ENCODE results near the gene SLC31A2.
"Not testable (repeated sequence)": the region's sequence is repeated elsewhere in the genome, so short reads cannot be mapped to it uniquely, and the experiment has no call there.

The SLC31A2 gene, protein sequence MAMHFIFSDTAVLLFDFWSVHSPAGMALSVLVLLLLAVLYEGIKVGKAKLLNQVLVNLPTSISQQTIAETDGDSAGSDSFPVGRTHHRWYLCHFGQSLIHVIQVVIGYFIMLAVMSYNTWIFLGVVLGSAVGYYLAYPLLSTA

DNA sequence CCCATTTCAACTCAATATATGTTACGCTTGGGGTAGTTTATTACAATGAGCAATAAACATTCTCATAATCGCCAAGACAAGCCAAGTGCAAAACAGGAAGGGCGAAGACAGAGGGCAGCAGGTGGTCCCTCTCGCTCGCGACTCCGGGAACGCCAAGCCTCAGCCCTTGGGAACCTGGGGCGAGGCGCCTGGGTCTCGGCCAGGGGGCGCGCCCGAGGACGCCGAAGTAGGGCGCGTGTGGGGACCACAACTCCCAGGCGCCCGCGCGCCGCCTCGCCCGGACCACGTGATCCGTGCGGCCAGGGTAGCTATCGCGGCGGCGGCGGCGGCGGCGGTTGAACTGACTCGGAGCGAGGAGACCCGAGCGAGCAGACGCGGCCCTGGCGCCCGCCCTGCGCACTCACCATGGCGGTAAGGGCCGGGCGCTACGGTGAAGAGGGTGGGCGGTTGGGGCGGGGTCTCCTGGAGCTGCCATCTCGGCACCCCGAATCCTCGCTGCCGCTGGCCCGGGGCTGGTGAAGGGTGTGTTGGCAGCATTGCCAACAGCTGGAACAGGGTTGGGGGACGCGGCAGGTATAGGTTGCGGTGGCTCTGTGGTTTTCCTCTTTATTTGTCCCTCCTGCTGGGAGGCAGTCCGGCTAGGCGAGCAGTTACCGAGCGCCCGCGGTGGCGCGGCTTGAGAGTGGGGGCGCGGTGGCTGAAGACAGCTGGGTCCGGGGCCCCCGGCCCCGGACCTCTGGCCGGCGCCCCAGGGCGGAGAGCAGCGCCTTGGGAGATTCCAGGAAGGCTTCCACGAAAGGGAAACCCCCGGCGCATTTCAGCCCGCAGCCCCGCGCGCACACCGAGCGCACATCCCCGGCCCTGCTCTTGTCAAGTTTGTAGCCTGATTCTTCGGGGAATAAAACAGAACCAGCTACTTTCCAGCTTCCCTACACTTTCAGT, at the start of gene SLC31A2:
Gene SLC31A2, plus strand, starts transcription at position 338 of the 942 bp plus-strand sequence. Its CDS starts 68 bp downstream, at position 406.
- DNase-seq = peak; percentile 92

DNA sequence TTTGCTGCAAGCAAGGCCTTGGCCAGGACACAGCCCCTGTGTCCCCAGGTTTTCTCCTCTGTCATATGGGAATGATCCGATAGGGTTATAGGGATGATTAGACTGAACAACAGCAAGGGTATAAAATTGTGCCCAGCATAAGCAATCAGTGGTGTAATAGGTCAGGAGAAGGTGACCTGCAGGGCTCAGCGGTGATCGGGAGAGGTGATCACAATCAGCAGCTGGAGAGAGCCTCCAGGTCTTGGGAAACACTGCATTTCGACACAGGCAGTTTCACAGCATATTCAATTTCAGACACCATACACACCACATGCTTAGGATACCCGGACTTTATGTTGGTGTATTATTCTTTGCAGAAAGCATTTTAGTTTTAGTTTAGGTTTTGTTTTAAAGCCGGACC, 45.5 kb upstream of the SLC31A2 start:
- DNase-seq = not testable (repeated sequence)

- DNase-seq = not testable (repeated sequence)
Observed at GRCh38 chr9:113111065-113111951, 39.5 kb upstream of the SLC31A2 start.

- DNase-seq = not testable (repeated sequence)
Observed at GRCh38 chr9:113112706-113113510, 37.9 kb upstream of the SLC31A2 start.

DNA sequence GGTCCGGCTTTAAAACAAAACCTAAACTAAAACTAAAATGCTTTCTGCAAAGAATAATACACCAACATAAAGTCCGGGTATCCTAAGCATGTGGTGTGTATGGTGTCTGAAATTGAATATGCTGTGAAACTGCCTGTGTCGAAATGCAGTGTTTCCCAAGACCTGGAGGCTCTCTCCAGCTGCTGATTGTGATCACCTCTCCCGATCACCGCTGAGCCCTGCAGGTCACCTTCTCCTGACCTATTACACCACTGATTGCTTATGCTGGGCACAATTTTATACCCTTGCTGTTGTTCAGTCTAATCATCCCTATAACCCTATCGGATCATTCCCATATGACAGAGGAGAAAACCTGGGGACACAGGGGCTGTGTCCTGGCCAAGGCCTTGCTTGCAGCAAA, 32.0 kb upstream of the SLC31A2 start:
- DNase-seq = not testable (repeated sequence)

DNA sequence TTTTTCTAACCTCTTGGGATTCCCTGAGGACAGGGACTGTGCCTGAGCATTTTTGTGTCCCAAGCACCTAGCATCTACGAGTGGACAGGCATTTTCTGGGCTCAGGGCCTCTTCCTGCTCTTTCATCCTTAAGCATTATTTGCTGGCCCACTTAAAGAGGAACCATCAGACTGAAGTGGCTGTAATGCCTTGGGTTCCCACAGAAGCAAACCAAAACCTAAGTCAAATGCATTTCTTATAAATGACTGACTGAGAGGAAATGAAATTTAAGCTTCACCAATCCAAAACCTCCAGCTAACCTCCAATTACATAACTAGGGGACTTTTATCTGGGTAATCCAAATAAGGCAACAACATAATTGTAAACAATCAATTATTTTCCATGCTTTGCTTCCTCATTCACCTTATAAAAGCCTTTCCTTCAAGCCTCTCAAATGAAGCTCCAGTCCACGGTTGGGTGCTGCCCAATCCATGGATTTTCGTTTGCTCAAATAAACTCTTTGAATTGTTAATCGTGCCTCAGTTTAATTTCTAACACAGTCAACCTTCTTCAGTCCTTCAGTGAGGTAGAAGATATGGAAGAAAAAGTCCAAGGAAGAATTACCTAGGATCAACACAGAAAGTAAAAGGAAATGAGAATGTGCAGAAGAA, 25.3 kb upstream of the SLC31A2 start:
- no peak for DNase-seq

GRCh38 chr9:113129466-113129865, 21.3 kb upstream of the SLC31A2 start:
- no peak for DNase-seq

DNA sequence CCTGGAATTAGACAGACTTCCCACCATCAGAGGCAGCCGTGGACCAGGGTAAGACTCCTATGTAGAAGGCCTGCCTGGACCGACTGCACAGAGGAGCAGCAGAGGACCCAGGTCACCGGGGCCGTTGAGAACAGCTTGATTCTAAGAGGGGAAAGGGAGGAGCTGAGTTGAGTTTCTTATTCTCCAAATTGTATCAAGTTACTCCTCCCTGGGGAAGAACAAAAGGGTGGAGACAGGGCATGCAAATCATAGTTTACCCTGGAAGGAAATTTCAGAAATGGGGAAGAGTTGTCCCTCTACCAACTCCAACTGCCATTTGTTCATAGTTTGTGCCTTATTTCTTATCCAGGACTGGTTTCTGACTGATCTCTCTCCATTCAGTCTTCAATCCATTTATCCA, 20.9 kb upstream of the SLC31A2 start:
- no peak for DNase-seq

DNA sequence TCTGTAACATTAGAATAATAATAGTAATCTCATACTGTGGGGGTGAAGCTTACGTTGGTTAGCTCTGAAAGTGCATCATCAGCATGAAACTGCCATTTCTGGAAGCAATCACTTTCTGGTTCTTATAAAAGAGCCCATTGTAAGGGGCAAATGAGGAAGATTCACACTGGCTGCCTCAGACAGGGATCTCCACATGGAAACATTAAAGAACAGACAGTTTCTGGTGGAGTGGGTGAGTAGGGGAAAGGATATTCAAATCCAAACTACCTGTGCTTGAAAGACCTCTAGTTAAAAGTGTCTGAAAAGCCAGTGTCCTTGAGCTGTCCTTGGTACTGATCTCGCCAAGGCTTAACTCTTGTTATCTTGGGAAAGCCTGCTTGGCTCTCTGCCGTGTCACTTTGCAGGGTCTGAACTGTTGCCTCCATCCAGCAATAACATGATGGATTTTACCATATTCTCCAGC, 19.1 kb upstream of the SLC31A2 start:
- DNase-seq = no peak

DNA sequence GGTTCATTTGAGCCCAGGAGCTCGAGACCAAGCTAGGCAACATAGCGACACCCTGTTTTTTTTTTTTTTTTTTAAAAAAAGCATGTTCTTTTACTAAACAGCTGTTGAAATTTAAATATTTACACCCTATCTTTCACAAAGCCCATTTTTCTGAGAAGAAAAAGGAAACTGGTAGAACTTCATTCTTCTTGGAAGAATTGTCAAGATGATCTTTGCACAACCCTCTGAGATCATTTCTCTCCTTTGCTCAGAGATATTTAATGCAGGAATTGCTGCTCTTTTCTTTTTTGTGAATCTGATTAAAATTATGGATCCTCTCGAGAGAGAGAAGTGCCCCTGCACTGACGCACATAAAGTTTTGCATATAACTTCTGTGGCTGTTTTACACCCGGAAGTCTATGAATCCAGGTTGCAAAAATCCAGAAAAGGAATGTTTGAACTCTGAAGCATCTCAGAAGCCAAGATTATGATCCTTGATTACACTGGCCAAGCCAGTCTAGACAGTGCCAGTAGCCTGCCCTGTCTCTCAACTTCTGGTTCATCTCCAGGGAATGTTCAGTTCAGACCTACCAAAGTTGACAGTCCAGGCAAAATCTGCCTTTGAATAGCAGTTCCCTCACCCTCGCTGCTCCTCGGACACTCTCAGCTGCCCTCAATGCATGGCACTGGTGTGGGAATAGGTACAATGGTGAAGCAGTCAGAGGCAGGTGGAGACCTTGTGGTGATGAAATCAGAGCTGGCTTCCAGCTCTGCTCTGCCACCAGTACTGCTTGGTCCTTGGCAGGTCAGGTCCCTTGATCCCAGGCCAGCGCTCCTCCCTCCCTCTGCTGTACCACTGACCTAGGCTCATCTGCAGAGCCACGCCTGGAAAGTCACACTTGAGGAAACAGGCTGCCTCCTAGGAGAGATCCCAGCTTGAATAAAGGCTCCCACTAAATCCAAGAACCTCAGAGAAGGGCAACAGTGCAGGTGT, 13.3 kb upstream of the SLC31A2 start:
- DNase-seq = no peak

DNA sequence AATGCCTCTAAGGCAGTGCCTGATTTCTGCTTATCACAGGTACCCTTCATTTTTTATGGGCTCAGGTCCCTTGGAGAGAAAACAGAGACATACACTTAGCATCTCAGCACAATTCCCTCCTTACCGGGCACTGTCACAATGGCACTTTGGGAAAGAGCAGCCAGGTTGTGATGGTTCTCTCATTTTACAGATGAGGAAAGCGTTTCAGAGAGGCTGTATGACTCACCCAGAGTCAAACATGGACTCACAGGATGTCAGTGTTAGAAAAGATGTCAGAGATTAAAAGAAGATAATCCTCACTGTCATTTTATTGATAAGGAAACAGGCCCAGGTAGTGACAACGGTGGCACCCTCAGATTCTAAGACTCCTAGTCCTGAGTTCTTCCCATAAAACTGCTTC, 12.0 kb upstream of the SLC31A2 start:
- DNase-seq = no peak

DNA sequence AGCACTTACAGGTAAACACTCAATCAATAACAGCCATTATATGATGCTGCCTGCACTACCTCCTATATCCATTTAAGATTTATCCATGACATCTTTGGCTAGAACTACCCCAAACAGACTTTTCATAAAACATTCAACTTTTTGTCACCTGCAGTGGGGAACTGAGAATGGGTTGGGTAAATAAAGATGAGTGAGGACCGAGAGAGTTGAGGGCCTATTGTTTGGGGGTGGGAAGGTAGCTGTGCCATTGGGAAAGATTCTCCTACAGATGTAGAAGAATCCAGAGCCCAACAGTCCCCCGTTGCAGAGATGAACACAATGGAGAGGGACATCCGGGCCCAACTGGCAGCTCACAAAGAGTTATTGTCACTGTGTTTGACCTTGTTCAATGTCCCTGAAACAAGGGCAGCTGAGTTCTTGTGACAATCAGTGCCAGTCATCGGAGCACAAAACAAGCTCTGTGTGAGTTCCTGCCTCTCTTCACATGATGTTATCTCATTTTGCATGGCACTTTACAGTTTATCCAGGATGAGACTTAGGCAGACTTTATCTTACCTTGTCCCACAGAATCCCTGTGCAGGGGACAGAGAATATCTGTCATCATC, 11.5 kb upstream of the SLC31A2 start:
- DNase-seq = no peak

GRCh38 chr9:113139953-113140352, 10.9 kb upstream of the SLC31A2 start:
- no peak for DNase-seq

- DNase-seq = not testable (repeated sequence)
Observed at GRCh38 chr9:113140896-113141295, 9.9 kb upstream of the SLC31A2 start.

DNA sequence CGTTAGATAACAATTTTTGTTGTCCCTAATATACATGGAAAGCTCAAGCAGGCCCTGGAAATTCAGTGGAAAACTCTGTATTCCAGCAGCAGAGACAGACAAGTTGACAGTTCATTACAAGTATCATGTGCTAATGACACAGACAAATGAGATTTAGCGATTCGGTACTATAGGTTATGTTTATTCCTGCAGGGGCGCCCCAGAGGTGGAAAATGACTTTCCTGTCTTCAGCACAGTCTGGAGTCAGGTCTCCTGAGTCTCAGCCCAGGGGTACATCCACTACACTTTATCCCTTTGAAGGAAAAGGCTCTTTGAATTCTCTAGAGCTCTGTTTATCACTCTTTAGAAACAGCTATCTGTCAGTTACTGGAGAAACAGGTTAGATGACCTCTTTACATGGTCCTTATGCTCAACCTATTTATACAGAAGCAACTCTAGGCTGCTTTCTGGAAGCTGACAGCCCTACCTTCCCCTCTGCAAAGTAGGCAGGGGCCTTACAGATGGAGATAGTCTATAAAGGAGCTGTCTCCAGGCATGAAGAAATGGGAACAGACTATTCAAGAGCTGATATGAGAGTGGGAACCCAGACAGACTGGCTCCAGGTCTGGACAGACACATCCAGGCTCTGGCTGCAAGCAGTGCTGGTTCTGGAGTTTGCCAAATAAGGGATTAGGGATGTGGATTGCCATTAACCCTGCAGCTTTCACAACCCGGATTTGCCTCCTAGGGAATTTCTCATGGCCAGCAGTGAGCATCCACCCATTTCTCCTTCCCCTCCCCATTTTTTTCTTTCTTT, 7.2 kb upstream of the SLC31A2 start:
- no peak for DNase-seq

DNA sequence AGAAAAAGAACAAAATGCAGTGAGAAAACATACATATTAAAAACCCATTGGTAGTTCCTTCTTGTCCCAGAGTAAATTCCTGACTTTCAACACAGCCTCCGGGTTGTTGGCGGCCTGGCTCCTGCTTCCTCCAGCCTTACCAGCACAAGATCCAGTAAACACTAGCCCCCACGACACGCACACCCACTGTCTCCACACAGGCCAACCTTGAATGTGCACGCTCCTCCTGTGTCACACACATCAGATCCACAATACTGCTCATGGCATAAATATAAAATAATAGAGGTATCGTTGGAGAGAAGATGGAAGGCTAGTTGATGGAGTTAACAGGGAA, 2.5 kb upstream of the SLC31A2 start:
- DNase-seq = no peak

DNA sequence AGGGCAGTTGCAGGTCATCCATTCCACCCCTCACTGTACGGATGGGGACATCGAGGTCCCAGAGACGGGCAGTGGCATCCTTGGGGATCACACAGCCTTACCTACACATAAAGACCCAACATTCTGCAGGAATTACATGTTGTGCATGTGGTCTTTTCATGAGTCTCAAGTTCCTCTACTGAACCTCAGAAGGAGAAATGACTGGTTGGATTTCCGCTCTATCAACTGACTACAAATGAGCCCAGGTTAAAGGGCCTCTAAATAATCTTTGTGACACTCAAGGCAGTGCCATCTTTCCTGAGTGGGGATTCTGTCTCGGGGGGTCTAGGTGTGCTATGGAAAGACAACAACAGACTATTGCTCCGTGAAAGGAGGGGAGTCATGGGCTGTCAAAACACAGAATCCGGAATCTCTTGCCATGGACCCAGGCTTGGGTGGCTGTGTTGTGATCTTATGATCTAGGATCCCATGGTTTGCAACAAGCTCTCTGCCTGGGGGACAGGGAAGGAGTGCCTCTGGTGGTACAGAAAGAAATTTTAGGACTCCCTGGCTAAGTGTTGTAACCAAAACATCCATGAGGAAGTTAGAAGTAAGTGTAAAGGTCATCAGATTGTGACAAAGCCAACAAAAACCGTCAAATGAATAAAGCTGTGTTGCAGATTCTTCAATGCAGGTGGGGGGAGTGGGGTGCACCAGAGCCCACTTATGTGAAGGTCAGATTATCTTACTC, 1.9 kb upstream of the SLC31A2 start:
- DNase-seq = no peak

DNA sequence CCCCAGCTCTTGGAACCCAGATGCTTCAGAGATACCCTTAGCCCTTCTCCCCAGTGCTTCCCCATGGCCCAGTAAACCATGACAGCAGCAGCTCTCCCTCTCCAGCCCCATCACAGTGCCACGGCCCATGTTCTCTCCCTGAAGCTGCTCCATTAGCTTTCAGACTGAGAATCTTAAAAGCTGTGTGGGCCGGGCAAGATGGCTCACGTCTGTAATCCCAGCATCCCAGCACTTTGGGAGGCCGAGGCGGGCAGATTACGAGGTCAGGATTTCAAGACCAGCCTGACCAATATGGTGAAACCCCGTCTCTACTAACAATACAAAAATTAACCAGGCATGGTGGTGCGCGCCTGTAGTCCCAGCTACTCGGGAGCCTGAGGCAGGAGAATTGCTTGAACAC, 1.2 kb upstream of the SLC31A2 start:
- not testable (repeated sequence) for DNase-seq

All from right forelimb (tissue), 1 donor.